ENCODE results near the gene SNED1.

SNED1 gene

DNA sequence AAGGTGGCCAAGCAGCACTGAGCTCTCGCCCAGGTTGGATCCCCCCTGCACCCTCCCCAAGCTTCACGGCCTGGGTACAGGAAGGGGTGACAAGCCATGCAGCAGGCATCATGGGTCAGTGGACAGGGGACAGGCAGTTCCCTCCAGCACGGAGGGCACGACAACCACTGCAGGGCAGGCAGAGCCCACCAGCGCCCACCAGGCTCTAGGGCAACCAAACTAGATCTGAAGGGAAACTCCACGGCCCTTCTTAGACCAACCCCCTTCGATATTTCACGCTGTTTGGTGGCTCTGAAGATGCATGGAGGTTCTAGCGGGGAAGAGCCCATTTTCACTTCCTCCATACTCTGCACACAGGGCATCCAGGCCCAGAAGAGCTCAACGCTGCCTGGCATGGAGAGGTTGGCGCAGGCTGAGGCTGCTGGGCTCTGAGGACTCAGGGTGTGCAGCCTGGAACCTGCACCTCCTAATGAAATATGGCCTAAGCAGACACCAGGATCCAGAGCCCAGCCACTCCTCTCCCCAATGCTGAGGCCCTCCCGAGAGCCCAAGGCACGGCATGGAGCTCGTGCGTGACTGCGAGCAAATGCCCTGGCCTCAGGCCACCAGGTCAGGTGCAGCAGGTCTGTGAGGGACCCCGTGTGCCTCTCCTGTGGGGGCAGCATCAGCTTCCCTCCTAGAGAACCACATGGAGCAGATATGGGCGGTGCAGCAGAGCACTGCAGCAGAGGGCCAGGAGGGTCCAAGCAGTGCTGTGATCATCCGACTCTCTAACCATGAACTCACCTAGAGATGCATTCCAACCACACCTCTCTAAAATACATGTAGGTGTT, 112.4 kb downstream of the SNED1 start:
- DNase-seq: no peak

DNA sequence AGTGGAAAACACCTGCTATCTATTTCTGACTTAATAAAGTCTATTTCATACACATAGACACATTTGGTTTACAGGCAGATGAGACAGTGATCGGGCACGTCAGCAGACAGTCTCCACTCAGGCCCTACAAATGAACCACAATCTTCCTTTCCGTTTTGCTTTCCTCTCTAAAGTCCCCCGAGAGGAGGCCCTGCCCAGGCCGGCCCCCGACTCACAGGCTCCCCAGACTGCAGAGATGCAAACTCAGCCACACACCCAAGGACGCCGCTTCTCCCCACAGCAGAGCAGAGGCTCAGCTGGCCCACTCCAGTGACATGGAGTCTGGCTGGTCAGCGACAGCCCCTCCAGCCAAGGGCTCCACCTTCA, 113.0 kb downstream of the SNED1 start:
- DNase-seq: no peak

DNA sequence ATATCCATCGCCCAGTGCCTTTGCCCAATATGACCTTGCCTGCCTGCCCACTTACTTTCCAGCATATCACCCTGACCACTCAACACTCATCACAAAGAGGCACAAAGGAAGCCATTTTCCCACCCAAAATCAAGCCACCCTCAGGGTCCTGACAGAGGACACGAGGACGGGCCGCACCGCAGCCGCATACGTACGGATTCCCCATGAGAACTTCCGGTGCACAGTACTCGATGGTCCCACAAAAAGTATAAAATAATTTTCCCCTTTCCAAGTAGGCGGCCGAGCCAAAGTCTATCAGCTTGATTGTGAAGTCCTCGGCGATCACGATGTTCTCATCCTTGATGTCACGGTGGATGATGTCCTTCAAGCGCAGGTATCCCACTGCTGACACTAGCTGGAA, 113.6 kb downstream of the SNED1 start:
- no peak for DNase-seq

- no peak for DNase-seq
These were observed 114.2 kb downstream of the SNED1 start for GRCh38 chr2:241112592-241112991.

- DNase-seq: no peak
These were observed 116.4 kb downstream of the SNED1 start for GRCh38 chr2:241114836-241115235.

DNA sequence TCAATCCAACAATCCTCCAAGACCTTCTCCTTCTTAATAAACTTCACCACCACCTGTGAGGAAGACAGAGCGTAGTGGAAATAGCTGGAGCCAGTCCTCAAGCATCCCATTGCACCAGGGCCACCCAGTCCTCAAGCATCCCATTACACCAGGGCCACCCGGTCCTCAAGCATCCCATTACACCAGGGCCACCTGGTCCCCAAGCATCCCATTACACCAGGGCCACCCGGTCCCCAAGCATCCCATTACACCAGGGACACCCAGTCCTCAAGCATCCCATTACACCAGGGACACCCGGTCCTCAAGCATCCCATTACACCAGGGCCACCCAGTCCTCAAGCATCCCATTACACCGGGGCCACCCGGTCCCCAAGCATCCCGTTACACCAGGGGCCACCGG, 116.9 kb downstream of the SNED1 start:
- no peak for DNase-seq

GRCh38 chr2:241116606-241117560, 118.5 kb downstream of the SNED1 start:
- DNase-seq: no peak

- DNase-seq: no peak
These were observed 120.5 kb downstream of the SNED1 start for GRCh38 chr2:241118737-241119505.

- DNase-seq: no peak
These were observed 122.0 kb downstream of the SNED1 start for GRCh38 chr2:241120440-241120839.

GRCh38 chr2:241121008-241121407, 122.6 kb downstream of the SNED1 start:
- no peak for DNase-seq

DNA sequence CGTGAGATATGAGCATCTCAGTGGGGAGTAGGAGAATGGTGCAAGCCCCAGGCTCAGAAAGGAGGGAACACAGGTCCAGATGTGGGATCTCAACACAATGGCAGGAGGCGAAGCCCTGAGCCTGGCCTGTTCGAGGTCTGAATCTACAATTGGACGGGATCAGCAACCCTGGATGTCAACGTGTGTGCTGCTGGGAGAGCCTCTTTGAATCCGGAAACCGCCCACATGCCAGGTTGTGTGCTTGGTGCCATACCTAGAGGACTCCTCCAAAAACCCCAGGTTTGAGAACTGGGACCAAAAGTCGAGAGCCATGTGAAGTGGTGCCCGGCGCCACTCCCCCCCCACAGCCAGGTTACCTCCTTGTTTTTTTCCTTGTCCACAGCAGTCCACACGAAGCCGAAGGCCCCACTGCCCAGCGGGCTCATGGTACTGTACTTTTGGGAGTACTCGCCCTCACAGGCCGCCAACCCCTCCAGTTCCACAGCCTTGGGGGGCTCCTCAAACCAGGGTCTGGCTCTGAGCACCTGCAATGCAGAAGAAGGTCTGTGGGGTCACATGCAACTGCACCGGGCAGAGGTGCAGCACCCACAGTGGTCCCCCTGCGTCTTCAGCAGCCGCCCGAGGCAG, 124.1 kb downstream of the SNED1 start:
- DNase-seq: no peak

GRCh38 chr2:241123816-241124536, 125.6 kb downstream of the SNED1 start:
- DNase-seq: no peak

- no peak for DNase-seq
These were observed 127.2 kb downstream of the SNED1 start for GRCh38 chr2:241125626-241126025.

DNA sequence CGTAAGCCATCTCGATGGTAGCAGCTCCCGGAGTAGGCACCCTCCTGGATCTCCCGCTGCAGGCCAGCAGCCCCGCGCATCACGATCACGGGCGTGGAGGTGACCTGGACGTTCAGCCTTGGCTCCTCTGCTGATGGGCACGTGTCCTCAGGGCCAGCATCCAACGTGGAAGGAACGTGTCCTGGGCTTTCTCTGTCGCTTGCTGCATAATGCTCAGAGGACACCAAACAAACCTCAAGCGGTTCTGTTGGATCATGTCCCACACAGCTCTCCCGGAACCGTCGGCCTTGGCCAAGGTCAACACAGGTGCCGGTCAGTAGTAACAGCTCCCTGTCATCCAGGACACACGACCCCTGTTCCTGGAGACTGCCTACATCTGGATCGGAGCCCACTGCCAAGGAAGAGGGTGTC, 127.8 kb downstream of the SNED1 start:
- no peak for DNase-seq

GRCh38 chr2:241126771-241127202, 128.4 kb downstream of the SNED1 start:
- DNase-seq: no peak

- no peak for DNase-seq
These were observed 129.8 kb downstream of the SNED1 start for GRCh38 chr2:241128266-241128665.

- no peak for DNase-seq
These were observed 130.9 kb downstream of the SNED1 start for GRCh38 chr2:241129086-241129871.

GRCh38 chr2:241130316-241130715, 131.9 kb downstream of the SNED1 start:
- DNase-seq: no peak

DNA sequence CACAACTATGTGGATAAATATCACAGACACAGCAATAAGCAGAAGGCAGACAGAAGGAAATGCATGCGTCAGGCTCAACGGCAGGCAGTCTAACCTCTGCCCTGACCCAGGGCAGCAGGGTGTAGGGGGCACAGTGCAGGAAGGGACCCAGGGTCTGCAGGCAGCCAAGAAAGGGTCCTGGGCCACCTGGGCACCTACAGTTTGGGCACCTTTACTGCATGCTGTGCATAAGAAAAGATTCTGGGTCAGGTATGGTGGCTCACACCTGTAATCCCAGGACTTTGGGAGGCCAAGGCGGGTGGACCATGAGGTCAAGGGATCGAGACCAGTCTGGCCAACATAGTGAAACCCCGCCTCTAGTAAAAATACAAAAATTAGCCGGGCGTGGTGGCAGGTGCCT, 133.1 kb downstream of the SNED1 start:
- DNase-seq: no peak

GRCh38 chr2:241132538-241133435, 134.4 kb downstream of the SNED1 start:
- DNase-seq: no peak

All from DMS79 treated with DMSO at 0.1 percent for 48 hours (cell line).